Measurements from ENCODE around the gene TRIML2. TPM values are rescaled to one million over a fixed set of nuclear protein-coding genes. Genes with fewer than 3 reads are reported as not detected.

TRIML2 gene, protein sequence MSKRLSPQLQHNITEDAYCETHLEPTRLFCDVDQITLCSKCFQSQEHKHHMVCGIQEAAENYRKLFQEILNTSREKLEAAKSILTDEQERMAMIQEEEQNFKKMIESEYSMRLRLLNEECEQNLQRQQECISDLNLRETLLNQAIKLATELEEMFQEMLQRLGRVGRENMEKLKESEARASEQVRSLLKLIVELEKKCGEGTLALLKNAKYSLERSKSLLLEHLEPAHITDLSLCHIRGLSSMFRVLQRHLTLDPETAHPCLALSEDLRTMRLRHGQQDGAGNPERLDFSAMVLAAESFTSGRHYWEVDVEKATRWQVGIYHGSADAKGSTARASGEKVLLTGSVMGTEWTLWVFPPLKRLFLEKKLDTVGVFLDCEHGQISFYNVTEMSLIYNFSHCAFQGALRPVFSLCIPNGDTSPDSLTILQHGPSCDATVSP
- not detected in 2 replicates for total RNA-seq

DNA sequence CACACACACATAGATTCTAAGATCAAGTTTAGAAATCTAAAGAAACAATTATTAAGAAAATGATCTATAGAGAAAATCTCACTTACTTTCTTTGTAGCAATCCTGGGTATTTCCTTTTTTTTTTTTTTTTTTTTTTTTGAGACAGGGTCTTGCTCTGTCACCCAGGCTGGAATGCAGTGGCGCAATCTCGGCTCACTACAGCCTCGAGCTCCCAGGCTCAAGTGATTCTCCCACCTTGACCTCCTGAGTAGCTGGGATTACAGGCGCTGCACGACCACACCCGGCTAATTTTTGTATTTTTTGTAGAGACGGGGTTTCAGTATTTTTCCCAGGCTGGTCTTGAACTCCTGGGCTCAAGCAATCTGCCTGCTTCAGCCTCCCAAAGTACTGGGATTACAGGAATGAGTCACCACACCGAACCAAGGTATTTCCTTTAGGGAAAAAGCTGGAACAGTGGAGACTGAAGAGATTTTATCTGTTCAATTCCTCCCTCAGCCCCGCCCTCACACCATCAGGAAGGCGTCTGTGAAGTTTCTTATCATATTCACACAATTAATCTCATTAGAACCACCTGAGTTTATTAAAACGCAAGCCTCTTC lies at the start of gene TRIML2:
Gene TRIML2 (minus strand): TSS at position 447 of the 599 bp plus-strand sequence. CDS start 4,235 bp downstream, outside the sequence.
- intact Hi-C loops (cut with micrococcal nuclease), result no loop called here

DNA sequence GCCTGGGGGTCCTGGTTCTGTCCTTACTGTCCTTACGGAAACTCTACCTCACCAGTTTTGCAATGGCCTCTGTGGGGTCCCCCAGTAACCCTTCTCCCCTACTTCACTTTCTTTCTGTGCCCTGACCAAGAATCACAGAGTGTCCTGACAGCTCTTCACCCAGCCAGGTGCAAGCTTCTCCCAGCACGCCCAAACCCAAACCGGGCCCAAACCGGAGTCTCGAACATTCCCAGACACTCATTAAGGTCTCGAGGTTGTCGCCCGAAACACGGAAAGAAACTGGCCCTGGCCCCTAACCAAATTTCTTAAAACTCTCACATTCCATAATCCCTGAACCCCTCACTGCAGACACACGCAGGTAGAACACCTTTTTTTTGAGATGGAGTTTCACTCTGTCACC lies 48.9 kb upstream of the TRIML2 start:
- intact Hi-C loops (cut with micrococcal nuclease), result no loop called here

DNA sequence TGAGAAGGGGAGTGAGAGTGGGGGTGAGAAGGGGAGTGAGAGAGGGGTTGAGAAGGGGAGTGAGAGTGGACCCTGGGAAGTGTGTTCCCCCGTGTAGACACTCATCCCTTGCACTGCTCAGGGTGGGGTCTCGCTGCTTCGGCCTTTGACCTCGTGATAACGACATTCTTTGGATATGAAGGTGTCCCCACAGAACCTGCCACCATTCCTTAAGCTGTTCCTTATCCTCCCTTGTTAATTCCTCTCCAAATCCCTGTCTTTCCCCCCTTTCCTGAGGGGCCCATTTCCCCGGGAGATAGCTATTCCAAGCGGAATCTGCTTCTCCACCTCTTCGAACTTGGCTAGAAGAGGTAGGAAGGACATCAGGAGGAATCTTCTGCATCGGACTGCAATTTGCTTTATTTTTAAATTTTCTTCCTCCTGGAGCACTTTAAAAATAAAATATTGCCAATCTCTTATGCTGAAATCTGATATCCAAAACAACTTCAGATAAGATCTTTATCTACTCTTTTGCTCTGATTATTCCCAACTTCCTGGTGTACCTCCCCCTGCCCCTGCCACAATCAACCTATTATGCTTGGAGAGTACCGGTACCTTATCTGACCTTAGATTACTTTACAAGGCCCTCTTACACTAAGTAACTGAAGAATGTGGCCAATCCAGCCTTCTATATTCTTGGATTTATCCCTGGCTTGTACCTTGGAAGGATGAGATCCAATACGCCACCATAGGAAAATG lies 45.4 kb upstream of the TRIML2 start:
- intact Hi-C loops (cut with micrococcal nuclease), result no loop called here

DNA sequence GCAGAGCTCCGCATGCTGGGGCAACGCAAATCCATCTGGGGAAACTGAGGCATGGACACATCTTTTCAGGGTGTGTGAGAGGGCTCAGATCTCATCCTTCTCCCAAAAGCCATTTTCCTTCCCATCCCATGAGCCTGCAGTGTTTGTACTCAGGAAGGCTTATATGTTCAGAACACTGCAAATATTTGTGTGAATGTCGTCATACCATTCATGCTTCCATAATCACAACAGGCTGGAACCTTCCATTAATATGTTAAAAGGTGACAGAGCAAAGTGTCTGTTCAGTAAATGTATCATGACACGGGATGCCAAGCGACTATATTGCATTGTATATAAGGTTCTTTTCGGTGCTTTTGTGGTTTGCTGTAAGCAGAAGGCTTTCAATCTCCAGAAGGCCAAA lies 38.4 kb upstream of the TRIML2 start:
- intact Hi-C loops (cut with micrococcal nuclease), result no loop called here

DNA sequence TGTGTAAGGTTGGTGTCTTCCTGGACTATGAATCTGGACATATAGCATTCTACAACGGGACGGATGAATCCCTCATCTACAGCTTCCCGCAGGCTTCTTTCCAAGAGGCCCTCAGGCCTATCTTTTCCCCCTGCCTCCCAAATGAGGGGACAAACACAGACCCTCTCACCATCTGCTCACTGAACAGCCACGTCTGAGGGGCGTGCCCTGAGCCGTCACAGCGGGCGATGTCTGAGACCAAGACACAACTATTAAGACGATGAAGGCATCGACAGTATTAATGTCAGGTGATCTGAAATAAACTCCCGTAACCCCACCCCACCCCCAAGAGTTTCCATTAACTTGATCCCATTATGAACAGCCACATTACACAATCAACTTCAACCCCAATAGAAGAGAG lies 37.8 kb upstream of the TRIML2 start:
- intact Hi-C loops (cut with micrococcal nuclease), result no loop called here

DNA sequence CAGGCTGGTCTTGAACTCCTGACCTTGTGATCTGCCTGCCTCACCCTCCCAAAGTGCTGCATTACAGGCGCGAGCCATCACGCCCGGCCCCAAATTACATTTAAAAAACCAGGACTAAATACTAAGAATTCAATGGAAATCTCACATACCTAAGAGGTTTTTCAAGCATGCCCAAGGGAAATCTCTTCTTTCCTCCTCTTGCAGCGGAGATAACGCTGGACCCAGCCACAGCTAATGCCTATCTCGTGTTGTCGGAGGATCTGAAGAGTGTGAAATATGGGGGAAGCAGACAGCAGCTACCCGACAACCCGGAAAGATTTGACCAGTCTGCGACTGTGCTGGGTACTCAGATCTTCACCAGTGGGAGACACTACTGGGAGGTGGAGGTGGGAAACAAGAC lies 37.2 kb upstream of the TRIML2 start:
- intact Hi-C loops (cut with micrococcal nuclease), result no loop called here

DNA sequence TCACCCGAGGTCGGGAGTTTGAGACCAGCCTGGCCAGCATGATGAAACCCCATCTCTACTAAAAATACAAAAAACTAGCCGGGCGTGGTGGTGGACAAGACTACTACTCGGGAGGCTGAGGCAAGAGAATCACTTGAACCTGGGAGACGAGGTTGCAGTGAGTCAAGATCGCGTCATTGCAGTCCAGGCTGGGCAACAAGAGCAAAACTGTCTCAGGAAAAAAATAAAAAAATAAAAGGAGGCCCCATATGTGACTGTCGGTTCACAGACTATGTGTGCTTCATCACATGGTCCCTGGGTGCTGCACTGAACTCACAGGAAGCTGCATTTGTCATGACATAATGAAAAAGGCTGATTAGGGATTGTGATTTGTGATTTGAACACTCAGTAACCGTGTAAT lies 36.2 kb upstream of the TRIML2 start:
- intact Hi-C loops (cut with micrococcal nuclease), result no loop called here

DNA sequence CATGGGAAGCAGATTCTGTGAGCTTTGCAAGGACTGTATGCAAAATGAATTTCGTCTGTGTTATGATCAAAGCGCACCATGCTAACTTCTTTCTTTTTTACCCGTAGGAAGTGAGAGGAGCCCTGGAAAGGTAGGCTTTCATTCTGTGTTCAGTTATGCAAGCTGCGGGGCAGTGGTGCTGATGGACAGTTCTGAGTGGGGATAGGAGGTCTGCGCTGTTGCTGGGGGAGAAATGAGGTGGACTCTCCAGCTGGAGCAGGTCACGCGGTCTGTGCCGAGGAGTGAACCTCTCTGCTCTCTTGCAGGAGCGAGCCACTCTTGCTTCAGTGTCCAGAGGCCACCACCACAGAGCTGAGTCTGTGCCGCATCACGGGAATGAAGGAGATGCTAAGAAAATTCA lies 34.3 kb upstream of the TRIML2 start:
- intact Hi-C loops (cut with micrococcal nuclease), result no loop called here

DNA sequence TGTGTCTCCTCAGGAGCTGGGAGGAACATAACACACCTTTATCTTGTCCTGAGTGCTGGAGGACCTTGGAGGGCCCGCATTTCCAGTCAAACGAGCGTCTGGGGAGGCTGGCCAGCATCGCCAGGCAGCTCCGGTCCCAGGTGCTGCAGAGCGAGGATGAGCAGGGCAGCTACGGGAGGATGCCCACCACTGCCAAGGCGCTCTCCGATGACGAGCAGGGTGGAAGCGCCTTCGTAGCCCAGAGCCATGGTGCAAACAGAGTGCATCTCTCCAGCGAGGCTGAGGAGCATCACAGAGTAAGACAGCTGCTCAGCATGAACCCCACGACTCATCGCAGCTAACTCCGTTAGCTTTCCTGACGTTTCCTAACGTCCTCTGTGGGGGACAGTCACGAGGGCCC lies 30.3 kb upstream of the TRIML2 start:
- intact Hi-C loops (cut with micrococcal nuclease), result no loop called here

DNA sequence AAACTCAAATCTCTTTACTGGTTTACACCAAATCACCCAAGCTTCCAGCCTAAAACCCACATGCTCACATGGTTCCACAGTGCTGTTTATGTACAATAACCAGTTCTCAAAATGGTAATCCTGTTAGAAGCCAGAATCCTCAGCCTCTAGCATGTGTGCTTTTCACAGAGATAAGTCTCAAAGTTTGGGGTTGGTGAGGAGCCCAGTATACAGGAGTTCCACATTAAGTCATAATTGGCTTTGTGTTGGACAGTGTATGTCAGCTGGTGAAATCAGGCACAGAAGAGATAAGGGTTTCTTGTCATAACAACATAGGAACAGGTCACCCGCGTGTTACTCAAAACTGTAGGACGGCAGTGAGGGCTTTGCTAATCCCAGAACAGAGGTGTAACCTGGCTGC lies 29.7 kb upstream of the TRIML2 start, which contains the start of gene TRIML1:
Gene TRIML1 (plus strand): TSS at position 301 of the 400 bp plus-strand sequence. CDS start 118 bp downstream, outside the sequence.
- intact Hi-C loops (cut with micrococcal nuclease), result no loop called here

DNA sequence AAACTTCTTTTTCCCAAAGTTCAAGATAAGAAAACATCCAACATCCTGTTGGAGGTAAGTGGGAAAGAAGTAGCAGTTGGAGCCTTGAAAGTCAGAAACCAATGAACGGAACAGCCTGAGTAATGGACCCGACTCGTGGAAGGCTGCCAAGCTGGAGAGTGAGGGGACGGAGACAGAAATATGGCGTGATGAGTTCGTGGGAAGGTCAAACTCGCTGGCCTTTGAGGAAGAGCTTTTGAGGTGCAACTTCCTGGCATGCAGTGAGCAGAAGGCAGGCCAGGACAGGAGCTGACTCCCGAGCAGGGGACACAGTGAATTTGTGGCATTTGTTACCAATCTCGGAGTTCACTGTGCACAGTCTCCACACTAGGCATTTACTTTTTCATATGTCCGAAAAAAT lies 28.8 kb upstream of the TRIML2 start:
- intact Hi-C loops (cut with micrococcal nuclease), result no loop called here

DNA sequence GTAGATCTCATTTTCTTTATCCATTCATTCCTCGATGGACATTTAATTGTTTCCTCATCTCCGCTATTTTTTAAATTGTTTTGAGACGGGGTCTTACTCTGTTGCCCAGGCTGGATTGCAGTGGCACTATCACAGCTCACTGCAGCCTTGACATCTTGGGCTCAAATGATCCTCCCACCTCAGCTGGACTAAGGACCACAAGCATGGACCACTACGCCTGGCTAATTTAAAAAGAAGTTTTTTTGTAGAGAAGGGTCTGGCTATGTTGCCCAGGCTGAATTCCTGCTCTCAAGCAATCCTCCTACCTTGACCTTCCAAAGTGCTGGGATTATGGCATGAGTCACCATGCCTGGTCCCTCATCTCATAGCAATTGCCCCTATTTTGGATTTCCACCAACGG lies 22.8 kb upstream of the TRIML2 start:
- intact Hi-C loops (cut with micrococcal nuclease), result no loop called here

DNA sequence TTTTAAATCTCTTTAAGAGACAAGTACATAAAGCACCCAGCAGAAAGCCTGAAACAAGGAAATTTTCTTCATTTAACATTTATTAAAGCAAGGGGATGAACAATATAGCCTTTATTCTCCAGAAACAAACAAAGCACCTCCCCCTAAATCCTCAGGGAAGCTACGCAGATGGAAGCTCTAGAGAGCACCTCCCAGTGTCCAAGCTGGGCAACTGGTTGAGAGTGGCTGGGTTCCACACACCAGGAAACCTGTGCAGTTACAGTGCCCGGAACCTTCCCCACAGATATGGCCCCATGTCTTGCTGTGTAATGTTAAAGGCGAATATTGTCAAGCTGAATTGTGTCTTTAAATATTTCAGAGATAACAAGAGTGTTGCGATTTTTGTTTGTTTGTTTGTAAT lies 21.0 kb upstream of the TRIML2 start:
- intact Hi-C loops (cut with micrococcal nuclease), result no loop called here

DNA sequence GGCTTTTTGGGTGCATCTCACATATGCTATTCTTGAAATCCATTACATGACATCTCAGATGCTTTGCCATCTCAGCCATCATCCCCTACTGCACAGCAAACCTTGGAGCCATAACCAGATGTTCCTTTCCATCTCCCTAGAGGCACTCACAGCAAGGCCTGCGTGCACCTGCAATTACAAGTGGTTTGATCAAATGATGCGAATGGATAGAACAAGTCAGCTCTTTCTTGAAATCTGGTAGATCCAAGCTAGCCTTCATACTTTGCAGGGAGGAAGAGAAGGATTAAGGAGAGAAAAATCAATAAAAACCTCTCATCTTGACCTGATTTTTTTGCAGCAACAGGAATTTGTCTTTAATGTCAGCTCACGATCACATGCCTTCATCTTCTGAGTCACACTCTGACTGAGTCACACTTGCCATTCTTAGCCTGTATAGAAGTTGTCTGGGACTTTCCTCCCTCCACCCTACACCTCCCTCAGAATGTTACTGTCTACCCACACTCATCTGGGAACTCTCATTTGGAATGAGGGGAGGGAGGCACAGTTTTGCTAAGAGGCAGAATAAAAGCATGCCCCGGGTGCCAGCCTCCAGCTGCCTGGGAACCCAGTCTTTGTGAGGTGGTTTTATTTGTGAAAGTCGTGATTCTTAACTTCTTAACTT lies 17.9 kb upstream of the TRIML2 start:
- intact Hi-C loops (cut with micrococcal nuclease), result no loop called here

DNA sequence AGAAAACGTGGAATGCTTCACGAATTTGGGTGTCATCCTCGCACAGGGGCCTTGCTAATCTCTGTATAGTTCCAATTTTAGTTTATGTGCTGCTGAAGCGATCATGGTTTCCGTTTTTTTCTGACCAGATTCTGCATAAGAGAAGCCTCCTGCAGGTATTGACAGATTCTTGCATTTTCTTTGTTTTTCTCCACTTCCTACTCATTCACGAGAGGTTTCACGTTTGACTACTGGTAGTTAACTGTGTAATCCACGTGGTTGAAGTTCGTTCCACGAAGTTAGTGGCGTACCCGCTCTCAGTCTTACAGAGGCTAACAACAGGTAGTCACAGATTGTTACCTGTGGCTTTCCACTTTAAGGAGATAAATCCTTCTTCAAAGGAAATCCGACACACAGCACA lies 12.1 kb upstream of the TRIML2 start:
- intact Hi-C loops (cut with micrococcal nuclease), result no loop called here

DNA sequence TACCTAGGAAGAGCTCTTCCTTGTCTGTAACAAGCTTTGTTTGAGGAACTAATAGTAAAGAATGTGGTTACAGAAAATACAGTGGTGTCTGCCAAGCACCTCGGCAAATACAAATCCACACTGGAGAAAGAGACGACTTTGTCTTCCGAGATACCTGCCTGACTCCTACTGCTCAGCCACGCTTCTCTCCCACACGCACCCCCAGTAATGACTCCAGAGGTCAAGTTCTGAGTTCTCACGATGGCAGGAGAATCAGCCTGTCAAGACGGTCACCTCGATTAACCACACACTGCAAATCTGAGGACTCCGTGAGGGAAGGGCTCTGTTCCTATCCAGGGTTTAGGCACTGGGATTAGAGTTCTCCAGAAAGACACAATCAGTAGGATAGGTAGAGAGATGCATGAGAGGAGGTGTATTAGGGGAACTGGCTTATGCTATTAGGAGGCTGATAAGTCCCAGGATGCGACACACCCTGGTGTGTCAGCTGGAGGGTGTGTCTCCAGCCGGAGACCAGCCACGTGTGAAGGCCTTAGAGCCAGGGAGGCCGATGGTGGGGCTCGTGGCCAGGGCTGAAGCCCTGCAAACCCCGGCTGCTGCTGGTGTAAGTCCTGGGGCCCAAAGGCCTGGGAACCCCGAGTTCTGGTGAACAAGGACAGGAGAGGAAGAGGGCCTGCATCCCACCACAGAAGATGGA lies 8.4 kb upstream of the TRIML2 start:
- intact Hi-C loops (cut with micrococcal nuclease), result no loop called here

DNA sequence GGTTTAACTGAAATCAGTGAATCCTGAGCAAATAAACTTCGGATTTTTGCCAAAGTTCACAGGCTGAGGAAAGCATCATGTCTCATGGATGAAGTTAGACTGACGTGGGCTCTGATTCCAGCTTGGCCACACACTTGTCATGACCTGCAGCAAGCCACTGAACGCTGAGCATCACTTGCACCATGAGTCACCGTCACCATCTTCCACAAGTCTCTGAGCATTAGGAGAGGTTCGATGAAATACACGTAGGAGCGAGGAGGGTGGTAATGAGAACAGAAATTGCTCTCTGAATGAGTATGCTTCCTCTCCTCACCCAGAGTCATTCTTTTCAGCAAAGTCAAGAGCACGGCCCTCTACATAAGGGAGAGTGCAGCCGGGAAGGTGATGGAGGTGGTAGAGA lies 3.8 kb upstream of the TRIML2 start:
- intact Hi-C loops (cut with micrococcal nuclease), result no loop called here

DNA sequence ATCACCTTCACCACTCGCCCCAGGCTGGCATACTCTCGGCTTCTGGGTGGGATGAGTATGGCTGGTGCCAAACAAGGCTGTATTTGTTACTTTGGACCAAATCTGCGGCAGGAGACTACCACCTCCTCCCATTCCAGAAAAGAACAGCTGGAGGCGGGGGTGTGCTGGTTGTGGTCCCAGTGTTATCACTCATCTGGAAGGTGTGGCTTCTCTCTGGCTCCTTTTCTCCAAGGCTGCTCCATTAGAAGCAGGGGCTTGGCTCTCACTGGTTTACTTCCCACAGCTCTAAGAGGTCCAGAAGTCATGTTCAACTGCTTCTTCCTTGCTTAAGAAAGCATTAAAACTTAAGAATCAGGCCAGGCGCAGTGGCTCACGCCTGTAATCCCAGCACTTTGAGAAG lies 2.6 kb upstream of the TRIML2 start:
- intact Hi-C loops (cut with micrococcal nuclease), result no loop called here

DNA sequence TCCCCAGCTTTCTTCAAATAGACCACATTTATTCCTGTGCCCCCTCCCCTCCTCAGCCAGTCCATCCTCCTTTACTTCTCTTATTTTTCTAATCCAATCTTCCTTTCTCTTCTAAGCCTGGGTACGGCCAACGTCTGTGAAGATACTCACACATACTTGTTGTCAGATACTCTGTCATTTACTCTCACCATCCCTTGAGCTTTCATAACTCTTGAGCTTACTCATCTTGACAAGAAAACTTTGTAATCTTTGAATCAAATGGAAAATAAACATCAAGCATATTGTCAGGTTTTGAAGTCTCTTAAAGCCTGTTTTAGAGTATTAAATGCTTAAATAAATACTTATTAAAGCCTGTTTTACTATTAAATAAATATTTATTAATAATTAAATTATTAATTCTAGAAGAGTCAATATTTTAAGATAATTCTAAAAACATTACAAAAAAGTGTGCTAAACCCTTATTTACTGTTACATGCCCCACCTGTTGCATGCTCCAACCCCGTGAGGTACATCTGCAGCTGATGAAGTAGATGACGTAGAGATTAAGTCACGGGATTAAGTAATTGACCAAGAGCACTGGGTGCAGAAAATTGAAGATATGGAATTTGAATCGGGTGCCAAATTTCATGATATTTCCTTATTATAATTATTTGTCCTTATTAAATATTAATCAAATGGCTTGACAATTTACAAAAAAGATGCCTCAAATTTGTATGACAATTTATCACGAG lies 1.5 kb upstream of the TRIML2 start:
- intact Hi-C loops (cut with micrococcal nuclease), result no loop called here

DNA sequence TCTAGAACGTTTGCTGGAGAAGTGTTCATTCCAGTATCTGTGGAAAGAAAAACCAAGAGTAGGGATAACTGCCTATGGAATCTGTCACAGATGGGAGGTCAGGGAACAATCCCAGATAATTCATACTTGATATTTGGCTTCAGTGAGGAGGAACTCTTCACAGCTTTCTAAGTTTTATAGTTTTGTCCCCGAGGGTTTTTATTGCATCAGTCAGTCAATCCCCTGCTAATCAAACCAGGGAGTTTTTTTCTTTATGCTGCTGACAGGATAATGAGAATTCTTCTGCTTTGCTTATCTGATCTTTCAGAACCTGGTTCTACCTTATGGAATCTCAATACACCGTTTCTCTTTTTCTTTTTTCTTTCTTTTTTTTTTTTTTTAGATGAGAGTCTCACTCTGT lies 633 bp upstream of the TRIML2 start:
- intact Hi-C loops (cut with micrococcal nuclease), result no loop called here
